ENCODE results near the gene SMARCAD1. TPM values are rescaled to one million over a fixed set of nuclear protein-coding genes. Genes with fewer than 3 reads are reported as not detected.

SMARCAD1 gene
- total and polyA plus RNA-seq, 9 of the 15 experiments (the other 6 are each of a cell fraction or from before 2014, with no cell fraction given), result 11.2 to 52.2 (median 34.6) TPM

DNA sequence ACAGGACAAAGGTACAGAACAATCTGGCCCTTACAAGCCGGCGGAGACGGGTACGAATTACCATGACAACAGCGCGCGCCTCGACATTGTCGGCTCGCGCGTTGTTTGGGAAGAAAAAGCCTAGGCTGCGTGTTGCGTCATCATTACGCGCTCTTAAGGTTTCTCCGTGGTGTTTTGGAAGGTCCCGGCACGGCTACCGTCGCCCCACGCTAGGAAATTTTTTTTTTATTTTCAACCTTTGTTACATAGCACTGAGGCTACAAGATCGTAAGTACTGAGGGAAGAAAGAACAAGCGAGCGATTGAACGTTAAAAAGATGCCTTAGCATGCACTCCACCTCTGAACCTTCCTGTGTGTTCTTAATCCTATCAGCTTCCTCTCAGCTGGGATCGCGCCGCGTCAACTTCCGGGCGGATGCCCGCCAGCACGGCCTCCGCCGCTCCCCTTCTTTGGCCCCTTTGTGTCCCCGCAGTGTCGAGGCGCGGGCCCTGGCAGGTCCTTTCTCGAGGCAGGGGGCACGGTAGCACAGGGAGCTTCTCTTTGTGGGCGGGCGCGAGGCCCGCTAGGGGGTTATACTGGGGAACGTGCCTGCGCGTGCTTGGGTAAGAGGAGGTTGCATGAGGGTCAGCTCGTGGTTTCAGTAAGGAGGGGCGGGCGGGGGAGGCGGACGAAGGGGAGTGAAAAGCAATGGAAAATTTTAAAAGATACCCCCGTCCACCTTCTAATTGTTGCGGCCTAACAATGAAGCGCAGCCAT, at the start of gene SMARCAD1 (continued):
- TF ChIP-seq ZC3H11A (IDR thresholded peaks at IDR 0.05; ENCODE audit: low read depth, low read length), result no peak
- no peak for TF ChIP-seq HMG20A (CRISPR knock-in tag; conservative IDR thresholded peaks at IDR 0.05)
- no peak for TF ChIP-seq ESRRB (CRISPR knock-in tag; IDR thresholded peaks at IDR 0.05; ENCODE audit: borderline replicate concordance)
- peak; percentile 82 for TF ChIP-seq JUND (IDR thresholded peaks at IDR 0.05; ENCODE audit: borderline replicate concordance, low read depth, low read length)
- peak; percentile 70; the same call in 2 of the 3 replicates for TF ChIP-seq JUND (tag; IDR thresholded peaks at IDR 0.05; ENCODE audit: borderline replicate concordance, low read depth, low read length)
- no peak for TF ChIP-seq SMAD3 (CRISPR knock-in tag; conservative IDR thresholded peaks at IDR 0.05)
- no peak for TF ChIP-seq NR3C1 (CRISPR knock-in tag; IDR thresholded peaks at IDR 0.05)
- TF ChIP-seq, protein P1, sequence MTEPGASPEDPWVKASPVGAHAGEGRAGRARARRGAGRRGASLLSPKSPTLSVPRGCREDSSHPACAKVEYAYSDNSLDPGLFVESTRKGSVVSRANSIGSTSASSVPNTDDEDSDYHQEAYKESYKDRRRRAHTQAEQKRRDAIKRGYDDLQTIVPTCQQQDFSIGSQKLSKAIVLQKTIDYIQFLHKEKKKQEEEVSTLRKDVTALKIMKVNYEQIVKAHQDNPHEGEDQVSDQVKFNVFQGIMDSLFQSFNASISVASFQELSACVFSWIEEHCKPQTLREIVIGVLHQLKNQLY (CRISPR knock-in tag; conservative IDR thresholded peaks at IDR 0.05), result no peak
- no peak for TF ChIP-seq PTRF (tag; IDR thresholded peaks at IDR 0.05)
- TF ChIP-seq, protein P2, sequence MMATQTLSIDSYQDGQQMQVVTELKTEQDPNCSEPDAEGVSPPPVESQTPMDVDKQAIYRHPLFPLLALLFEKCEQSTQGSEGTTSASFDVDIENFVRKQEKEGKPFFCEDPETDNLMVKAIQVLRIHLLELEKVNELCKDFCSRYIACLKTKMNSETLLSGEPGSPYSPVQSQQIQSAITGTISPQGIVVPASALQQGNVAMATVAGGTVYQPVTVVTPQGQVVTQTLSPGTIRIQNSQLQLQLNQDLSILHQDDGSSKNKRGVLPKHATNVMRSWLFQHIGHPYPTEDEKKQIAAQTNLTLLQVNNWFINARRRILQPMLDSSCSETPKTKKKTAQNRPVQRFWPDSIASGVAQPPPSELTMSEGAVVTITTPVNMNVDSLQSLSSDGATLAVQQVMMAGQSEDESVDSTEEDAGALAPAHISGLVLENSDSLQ (IDR thresholded peaks at IDR 0.05), result no peak
- TF ChIP-seq, protein P3, sequence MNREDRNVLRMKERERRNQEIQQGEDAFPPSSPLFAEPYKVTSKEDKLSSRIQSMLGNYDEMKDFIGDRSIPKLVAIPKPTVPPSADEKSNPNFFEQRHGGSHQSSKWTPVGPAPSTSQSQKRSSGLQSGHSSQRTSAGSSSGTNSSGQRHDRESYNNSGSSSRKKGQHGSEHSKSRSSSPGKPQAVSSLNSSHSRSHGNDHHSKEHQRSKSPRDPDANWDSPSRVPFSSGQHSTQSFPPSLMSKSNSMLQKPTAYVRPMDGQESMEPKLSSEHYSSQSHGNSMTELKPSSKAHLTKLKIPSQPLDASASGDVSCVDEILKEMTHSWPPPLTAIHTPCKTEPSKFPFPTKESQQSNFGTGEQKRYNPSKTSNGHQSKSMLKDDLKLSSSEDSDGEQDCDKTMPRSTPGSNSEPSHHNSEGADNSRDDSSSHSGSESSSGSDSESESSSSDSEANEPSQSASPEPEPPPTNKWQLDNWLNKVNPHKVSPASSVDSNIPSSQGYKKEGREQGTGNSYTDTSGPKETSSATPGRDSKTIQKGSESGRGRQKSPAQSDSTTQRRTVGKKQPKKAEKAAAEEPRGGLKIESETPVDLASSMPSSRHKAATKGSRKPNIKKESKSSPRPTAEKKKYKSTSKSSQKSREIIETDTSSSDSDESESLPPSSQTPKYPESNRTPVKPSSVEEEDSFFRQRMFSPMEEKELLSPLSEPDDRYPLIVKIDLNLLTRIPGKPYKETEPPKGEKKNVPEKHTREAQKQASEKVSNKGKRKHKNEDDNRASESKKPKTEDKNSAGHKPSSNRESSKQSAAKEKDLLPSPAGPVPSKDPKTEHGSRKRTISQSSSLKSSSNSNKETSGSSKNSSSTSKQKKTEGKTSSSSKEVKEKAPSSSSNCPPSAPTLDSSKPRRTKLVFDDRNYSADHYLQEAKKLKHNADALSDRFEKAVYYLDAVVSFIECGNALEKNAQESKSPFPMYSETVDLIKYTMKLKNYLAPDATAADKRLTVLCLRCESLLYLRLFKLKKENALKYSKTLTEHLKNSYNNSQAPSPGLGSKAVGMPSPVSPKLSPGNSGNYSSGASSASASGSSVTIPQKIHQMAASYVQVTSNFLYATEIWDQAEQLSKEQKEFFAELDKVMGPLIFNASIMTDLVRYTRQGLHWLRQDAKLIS (CRISPR knock-in tag; IDR thresholded peaks at IDR 0.05), result 0 out of 2 replicates have a peak, but pooled peaks have one; percentile 27
- no peak for TF ChIP-seq CHCHD3 (CRISPR knock-in tag; IDR thresholded peaks at IDR 0.05)
- TF ChIP-seq SRSF3 (IDR thresholded peaks at IDR 0.05; ENCODE audit: insufficient read depth, low read length), result no peak
- TF ChIP-seq XRCC5 (IDR thresholded peaks at IDR 0.05; ENCODE audit: low read depth, low read length), result no peak; the same call in 1 of the 2 replicates
- TF ChIP-seq, protein P4, sequence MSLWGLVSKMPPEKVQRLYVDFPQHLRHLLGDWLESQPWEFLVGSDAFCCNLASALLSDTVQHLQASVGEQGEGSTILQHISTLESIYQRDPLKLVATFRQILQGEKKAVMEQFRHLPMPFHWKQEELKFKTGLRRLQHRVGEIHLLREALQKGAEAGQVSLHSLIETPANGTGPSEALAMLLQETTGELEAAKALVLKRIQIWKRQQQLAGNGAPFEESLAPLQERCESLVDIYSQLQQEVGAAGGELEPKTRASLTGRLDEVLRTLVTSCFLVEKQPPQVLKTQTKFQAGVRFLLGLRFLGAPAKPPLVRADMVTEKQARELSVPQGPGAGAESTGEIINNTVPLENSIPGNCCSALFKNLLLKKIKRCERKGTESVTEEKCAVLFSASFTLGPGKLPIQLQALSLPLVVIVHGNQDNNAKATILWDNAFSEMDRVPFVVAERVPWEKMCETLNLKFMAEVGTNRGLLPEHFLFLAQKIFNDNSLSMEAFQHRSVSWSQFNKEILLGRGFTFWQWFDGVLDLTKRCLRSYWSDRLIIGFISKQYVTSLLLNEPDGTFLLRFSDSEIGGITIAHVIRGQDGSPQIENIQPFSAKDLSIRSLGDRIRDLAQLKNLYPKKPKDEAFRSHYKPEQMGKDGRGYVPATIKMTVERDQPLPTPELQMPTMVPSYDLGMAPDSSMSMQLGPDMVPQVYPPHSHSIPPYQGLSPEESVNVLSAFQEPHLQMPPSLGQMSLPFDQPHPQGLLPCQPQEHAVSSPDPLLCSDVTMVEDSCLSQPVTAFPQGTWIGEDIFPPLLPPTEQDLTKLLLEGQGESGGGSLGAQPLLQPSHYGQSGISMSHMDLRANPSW (CRISPR knock-in tag; IDR thresholded peaks at IDR 0.05), result no peak
- TF ChIP-seq RBM14 (IDR thresholded peaks at IDR 0.05; ENCODE audit: borderline replicate concordance, insufficient read depth, low read depth, low read length), result no peak
- no peak for TF ChIP-seq ZNF444 (CRISPR knock-in tag; IDR thresholded peaks at IDR 0.05)
- TF ChIP-seq MYC (IDR thresholded peaks at IDR 0.05; ENCODE audit: low read depth, low read length), result peak; percentile 94
- TF ChIP-seq MYC (CRISPR knock-in tag; IDR thresholded peaks at IDR 0.05; ENCODE audit: borderline replicate concordance, low read depth), result peak; percentile 77; the same call in 1 of the 2 replicates
- TF ChIP-seq ZNF668 (CRISPR knock-in tag; IDR thresholded peaks at IDR 0.05), result no peak

Data from K562 (cell line).